Stimulated activated CD4-positive, alpha-beta T cell treated with anti-CD3 and anti-CD28 coated beads, Interleukin-1b, Interleukin-23, amount 100 ng/mL, for 24 hours (primary cell): Measurements from ENCODE around the gene CAMK1D.

ENCODE experiments used
- DNase-seq, 4 experiments: peaks; one replicate each; pipeline ENCODE4 v3.0.0-alpha.2; 2020; ENCODE audit warnings: low read depth in 4 of 4, low spot score in 1 of 4

Gene CAMK1D

DNA sequence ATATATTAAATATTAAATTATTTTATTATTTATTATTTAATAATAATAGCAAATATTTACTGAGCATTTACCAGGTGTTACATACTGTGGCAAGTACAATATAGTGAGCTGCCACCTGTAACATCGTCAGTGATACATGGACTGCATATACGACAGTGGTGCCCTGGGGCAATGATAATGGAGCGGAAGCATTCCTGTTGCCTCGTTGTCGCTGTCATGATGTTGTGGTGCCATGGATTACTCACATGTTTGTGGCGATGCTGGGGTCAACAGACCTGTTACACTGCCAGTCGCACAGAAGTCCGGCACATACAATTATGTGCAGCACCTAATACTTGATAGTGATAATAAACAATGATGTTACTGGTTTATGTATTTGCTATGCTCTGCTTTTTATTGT lies 20.6 kb downstream of the CAMK1D start:
- no peak for DNase-seq

- DNase-seq: no peak
Measured at GRCh38 chr10:12372846-12373245, 23.5 kb downstream of the CAMK1D start.

DNA sequence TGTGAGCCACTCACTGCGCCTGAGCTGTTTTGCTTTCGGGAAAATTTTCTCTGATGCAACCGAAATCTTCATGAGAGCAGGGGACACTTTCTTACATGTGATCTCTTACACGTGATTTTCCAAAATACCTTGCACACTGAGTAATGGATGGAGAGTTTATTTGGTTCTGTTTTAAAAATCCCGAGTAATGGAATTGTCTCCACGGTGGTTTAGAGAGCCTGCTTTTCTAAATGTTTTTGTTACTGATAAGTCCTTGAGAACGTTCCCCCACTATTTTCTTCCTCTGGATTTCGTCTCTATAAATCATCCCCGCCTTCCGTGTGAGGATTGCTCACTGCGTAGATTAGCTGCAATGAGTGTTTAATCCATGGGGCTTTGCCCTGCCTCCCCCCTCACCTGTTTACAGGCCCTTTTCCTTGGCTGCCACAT lies 25.7 kb downstream of the CAMK1D start:
- DNase-seq: no peak

GRCh38 chr10:12376211-12376610 lies 26.9 kb downstream of the CAMK1D start:
- DNase-seq: no peak

- no peak for DNase-seq
Measured at GRCh38 chr10:12377658-12378290, 28.4 kb downstream of the CAMK1D start.

DNA sequence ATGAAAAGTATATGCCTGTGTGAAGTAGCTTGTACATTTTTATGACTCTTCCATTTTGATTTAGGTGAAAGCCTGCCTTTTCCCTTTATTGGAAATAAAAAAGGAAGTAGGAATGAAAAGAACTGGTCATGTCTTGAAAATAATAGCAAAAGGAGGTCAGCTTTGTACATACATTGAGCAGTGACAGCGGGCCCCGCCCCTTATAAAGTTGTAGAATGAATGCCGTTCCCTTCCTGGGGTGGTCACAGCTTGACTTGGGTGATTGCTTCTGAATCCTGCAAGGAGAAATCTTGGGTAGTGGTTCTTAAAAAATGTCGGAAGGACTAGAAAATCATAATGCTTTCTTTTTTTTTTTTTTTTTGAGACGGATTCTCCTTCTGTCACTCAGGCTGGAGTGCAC lies 31.7 kb downstream of the CAMK1D start:
- no peak for DNase-seq

GRCh38 chr10:12381536-12382156 lies 32.3 kb downstream of the CAMK1D start:
- no peak for DNase-seq

DNA sequence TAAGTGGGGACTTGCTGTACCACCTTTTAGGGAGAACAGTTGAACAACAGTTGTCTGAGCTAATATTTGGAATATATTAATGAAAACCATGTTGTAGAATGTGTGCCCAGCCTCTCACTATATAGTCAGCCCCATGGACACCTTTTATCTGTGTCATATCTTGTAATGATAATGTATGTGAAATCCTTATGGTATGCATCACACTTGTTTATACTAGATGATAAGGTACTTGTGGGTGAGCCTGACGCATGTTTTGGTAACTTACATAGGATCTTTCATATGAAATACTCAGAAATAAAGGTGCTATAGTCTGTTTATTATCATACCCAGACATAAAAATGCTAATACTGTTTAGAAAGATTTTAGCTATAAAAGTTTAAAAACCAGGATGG lies 32.8 kb downstream of the CAMK1D start:
- DNase-seq: no peak

GRCh38 chr10:12382956-12383531 lies 33.7 kb downstream of the CAMK1D start:
- DNase-seq: no peak

- no peak for DNase-seq
Measured at GRCh38 chr10:12384906-12385305, 35.6 kb downstream of the CAMK1D start.

GRCh38 chr10:12387561-12388210 lies 38.3 kb downstream of the CAMK1D start:
- DNase-seq: no peak

GRCh38 chr10:12388671-12389070 lies 39.3 kb downstream of the CAMK1D start:
- no peak for DNase-seq

- DNase-seq: no peak
Measured at GRCh38 chr10:12389154-12389734, 39.9 kb downstream of the CAMK1D start.

- no peak for DNase-seq
Measured at GRCh38 chr10:12390733-12391132, 41.4 kb downstream of the CAMK1D start.

- no peak for DNase-seq
Measured at GRCh38 chr10:12391206-12391605, 41.9 kb downstream of the CAMK1D start.

GRCh38 chr10:12393831-12394230 lies 44.5 kb downstream of the CAMK1D start:
- DNase-seq: no peak

DNA sequence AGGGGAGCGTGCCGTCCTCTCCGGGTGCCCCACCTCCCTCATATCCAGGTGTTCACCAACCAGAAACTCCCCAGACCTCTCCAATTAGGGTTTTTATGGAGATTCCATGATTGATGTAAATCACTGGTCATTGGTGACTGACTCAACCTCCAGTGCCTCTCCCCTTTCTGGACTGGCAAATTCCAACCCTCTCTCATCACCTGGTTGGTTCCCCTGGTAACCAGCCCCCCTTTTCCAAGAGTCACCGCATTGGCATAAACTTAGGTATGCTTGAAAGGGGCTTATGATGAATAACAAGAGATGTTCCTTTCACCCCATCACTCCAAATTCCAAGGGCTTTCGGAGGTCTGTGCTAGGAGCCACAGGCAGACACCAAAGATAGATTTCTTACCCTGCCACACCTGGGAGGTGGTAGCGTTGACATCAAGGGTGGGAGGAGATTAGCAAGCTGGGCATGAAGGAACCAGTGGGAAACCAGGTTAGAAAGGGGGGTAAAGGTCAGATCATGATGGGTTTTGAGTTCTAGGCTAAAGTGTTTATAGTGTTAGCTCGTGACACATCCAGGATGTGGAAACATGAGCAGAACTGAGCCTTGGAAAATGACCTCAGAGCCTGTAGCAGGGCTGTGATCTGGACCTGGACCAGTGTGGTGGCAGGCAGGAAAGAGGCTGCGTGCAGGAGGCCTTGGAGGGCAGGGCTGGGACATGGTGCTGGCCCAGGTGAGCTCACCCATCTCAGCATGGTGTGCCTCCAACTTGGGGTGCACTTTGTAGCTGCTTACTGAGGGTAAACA lies 45.1 kb downstream of the CAMK1D start:
- no peak for DNase-seq

DNA sequence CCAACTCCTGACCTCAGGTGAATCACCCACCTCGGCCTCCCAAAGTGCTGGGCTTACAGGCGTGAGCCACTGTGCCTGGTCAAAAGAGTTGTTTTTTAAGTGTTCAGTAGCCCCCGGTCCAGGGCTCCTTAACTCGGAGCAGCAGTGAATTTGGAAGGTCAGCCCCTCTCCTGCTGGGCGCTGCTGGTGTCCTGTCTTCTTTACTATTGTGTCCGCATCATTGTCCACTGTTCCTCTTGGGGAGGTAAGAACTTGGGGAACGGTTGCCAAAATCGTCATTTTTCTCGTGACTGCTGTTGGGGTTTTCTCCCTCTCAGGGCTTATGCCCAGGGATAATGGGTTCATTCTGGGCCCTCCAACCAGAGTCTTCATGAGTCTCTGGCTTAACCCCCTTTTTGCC lies 46.7 kb downstream of the CAMK1D start:
- DNase-seq: no peak

GRCh38 chr10:12396567-12396966 lies 47.2 kb downstream of the CAMK1D start:
- DNase-seq: no peak

GRCh38 chr10:12397147-12397896 lies 48.0 kb downstream of the CAMK1D start:
- DNase-seq: no peak
